Cerebellar cortex (tissue), 1 donor: ENCODE measurements around the gene RGS9.
"Not testable (repeated sequence)": the region's sequence is repeated elsewhere in the genome, so short reads cannot be mapped to it uniquely, and the experiment has no call there.

Experiments
- DNase-seq: peaks from one replicate; pipeline ENCODE4 v3.0.0-alpha.2; 2015; ENCODE audit warnings: low spot score

The RGS9 gene

GRCh38 chr17:65156835-65157565 is 19.8 kb downstream of the RGS9 start:
- no peak for DNase-seq

GRCh38 chr17:65158041-65158440 is 20.9 kb downstream of the RGS9 start:
- no peak for DNase-seq

GRCh38 chr17:65158622-65159021 is 21.5 kb downstream of the RGS9 start:
- DNase-seq = no peak

- DNase-seq = no peak
Observed at GRCh38 chr17:65160516-65160915, 23.3 kb downstream of the RGS9 start.

- DNase-seq = no peak
Observed at GRCh38 chr17:65163990-65164495, 26.9 kb downstream of the RGS9 start.

GRCh38 chr17:65166787-65167186 is 29.6 kb downstream of the RGS9 start:
- no peak for DNase-seq

- DNase-seq = no peak
Observed at GRCh38 chr17:65167566-65167965, 30.4 kb downstream of the RGS9 start.

- DNase-seq = no peak
Observed at GRCh38 chr17:65169691-65170090, 32.5 kb downstream of the RGS9 start.

GRCh38 chr17:65170839-65171238 is 33.7 kb downstream of the RGS9 start:
- DNase-seq = peak; percentile 31

- DNase-seq = no peak
Observed at GRCh38 chr17:65171752-65172151, 34.6 kb downstream of the RGS9 start.

- no peak for DNase-seq
Observed at GRCh38 chr17:65172496-65173136, 35.4 kb downstream of the RGS9 start.

- peak; percentile 7 for DNase-seq
Observed at GRCh38 chr17:65173284-65173793, 36.2 kb downstream of the RGS9 start.

- peak; percentile 46 for DNase-seq
Observed at GRCh38 chr17:65173976-65174683, 37.0 kb downstream of the RGS9 start.

GRCh38 chr17:65174974-65175373 is 37.8 kb downstream of the RGS9 start:
- DNase-seq = no peak

- DNase-seq = no peak
Observed at GRCh38 chr17:65175952-65176351, 38.8 kb downstream of the RGS9 start.

GRCh38 chr17:65176646-65177409 is 39.7 kb downstream of the RGS9 start:
- DNase-seq = no peak

- DNase-seq = no peak
Observed at GRCh38 chr17:65177901-65178300, 40.7 kb downstream of the RGS9 start.

- DNase-seq = not testable (repeated sequence)
Observed at GRCh38 chr17:65180276-65180675, 43.1 kb downstream of the RGS9 start.

GRCh38 chr17:65180752-65181236 is 43.6 kb downstream of the RGS9 start:
- DNase-seq = not testable (repeated sequence)

- no peak for DNase-seq
Observed at GRCh38 chr17:65181237-65182061, 44.3 kb downstream of the RGS9 start.

- DNase-seq = no peak
Observed at GRCh38 chr17:65182233-65182632, 45.1 kb downstream of the RGS9 start.
